ENCODE data around the gene DYRK1B.
A peak's percentile ranks its signal among the peaks of the same experiment; 100 is the strongest.

Gene DYRK1B

GRCh38 chr19:39852882-39853281 lies 18.9 kb upstream of the DYRK1B start:
- H3K4me3 ChIP-seq (ENCODE audit: low read depth, low read length) = no peak overlapping the region
- no peaks in the 10 kb centered on the region; a peak in 1 of 3 replicates for H3K36me3 ChIP-seq (ENCODE audit: control insufficient read depth in 2 of 2, insufficient read depth in 1 of 2, low read length in 2 of 2)
- no peaks in the 10 kb centered on the region for H3K9me3 ChIP-seq (ENCODE audit: control insufficient read depth, insufficient read depth, low read depth, low read length)
- ChIA-PET POLR2A (interaction anchor here (0.7 kb wide), 1 partner anchor 70 kb away, joined by 3 read pairs; no protein-coding TSS in a partner anchor), CTCF (interaction anchor here (0.8 to 1.8 kb wide), 2 partner anchors 10 to 84 kb away, joined by 3 to 15 read pairs; no protein-coding TSS in a partner anchor)
- H3K27ac ChIP-seq (ENCODE audit: extremely low read depth, low read depth, low read length) = no peak overlapping the region
- no peaks in the 10 kb centered on the region for H3K4me1 ChIP-seq (ENCODE audit: control insufficient read depth, insufficient read depth, low read length)
- TF ChIP-seq ZNF473 (tag by site-specific recombination; IDR thresholded peaks at IDR 0.05) = no peak
- no peak for TF ChIP-seq ZSCAN18 (tag by site-specific recombination; IDR thresholded peaks at IDR 0.05)
- no peak for TF ChIP-seq ZNF776 (tag by site-specific recombination; IDR thresholded peaks at IDR 0.05; ENCODE audit: borderline replicate concordance)
- TF ChIP-seq ZNF654 (tag by site-specific recombination; IDR thresholded peaks at IDR 0.05; ENCODE audit: low read depth) = no peak
- TF ChIP-seq ZSCAN4 (tag by site-specific recombination; IDR thresholded peaks at IDR 0.05) = no peak
- TF ChIP-seq ZNF629 (tag by site-specific recombination; IDR thresholded peaks at IDR 0.05) = no peak
- TF ChIP-seq ZNF645 (tag by site-specific recombination; IDR thresholded peaks at IDR 0.05) = no peak
- no peak for TF ChIP-seq GLIS2 (tag by site-specific recombination; IDR thresholded peaks at IDR 0.05)
- no peak for TF ChIP-seq ZNF175 (tag by site-specific recombination; IDR thresholded peaks at IDR 0.05)

GRCh38 chr19:39850892-39851291 lies 16.9 kb upstream of the DYRK1B start:
- H3K4me3 ChIP-seq (ENCODE audit: low read depth, low read length) = no peak overlapping the region
- H3K4me1 ChIP-seq (ENCODE audit: control insufficient read depth, insufficient read depth, low read length) = peaks cover 9% of the 10 kb centered on the region
- TF ChIP-seq SCRT2 (tag by site-specific recombination; IDR thresholded peaks at IDR 0.05) (peak; percentile 77), SCRT1 (tag by site-specific recombination; IDR thresholded peaks at IDR 0.05; ENCODE audit: borderline replicate concordance) (peak; percentile 48; the same call in 1 of the 2 replicates), MEIS1 (CRISPR knock-in tag; IDR thresholded peaks at IDR 0.05; ENCODE audit: borderline replicate concordance) (no peak)
- H3K27ac ChIP-seq (ENCODE audit: extremely low read depth, low read depth, low read length) = no peak overlapping the region
- H3K36me3 ChIP-seq (ENCODE audit: control insufficient read depth in 2 of 2, insufficient read depth in 1 of 2, low read length in 2 of 2) = no peaks in the 10 kb centered on the region; a peak in 1 of 3 replicates
- H3K9me3 ChIP-seq (ENCODE audit: control insufficient read depth, insufficient read depth, low read depth, low read length) = no peaks in the 10 kb centered on the region
- CTCF ChIA-PET = interaction anchor here (0.7 to 1.8 kb wide), 2 partner anchors 8 to 64 kb away, joined by 4 to 15 read pairs; no protein-coding TSS in a partner anchor
- POLR2A ChIA-PET = no interaction called here

GRCh38 chr19:39848392-39848791 lies 14.4 kb upstream of the DYRK1B start:
- TF ChIP-seq ZNF423 (tag by site-specific recombination; IDR thresholded peaks at IDR 0.05) (no peak), ZNF157 (tag by site-specific recombination; IDR thresholded peaks at IDR 0.05) (peak; percentile 11; the same call in 1 of the 2 replicates)
- POLR2A ChIA-PET = no interaction called here
- Histone ChIP-seq H3K9me3 (ENCODE audit: control insufficient read depth, insufficient read depth, low read depth, low read length) (no peaks in the 10 kb centered on the region), H3K36me3 (ENCODE audit: control insufficient read depth in 2 of 2, insufficient read depth in 1 of 2, low read length in 2 of 2) (peaks cover 0 to 2% of the 10 kb centered on the region in 2 experiments; a peak in 1 of 3 replicates), H3K4me3 (ENCODE audit: low read depth, low read length) (no peak overlapping the region), H3K27ac (ENCODE audit: extremely low read depth, low read depth, low read length) (no peak overlapping the region), H3K4me1 (ENCODE audit: control insufficient read depth, insufficient read depth, low read length) (peaks cover 28% of the 10 kb centered on the region)
- CTCF ChIA-PET = no interaction called here

GRCh38 chr19:39847525-39847924 lies 13.6 kb upstream of the DYRK1B start:
- Histone ChIP-seq H3K36me3 (ENCODE audit: control insufficient read depth in 2 of 2, insufficient read depth in 1 of 2, low read length in 2 of 2) (peaks cover 0 to 3% of the 10 kb centered on the region in 2 experiments; a peak in 1 of 3 replicates), H3K4me3 (ENCODE audit: low read depth, low read length) (no peak overlapping the region), H3K9me3 (ENCODE audit: control insufficient read depth, insufficient read depth, low read depth, low read length) (no peaks in the 10 kb centered on the region), H3K4me1 (ENCODE audit: control insufficient read depth, insufficient read depth, low read length) (peaks cover 36% of the 10 kb centered on the region), H3K27ac (ENCODE audit: extremely low read depth, low read depth, low read length) (no peak overlapping the region)
- POLR2A ChIA-PET = interaction anchor here (2.4 to 6.5 kb wide), 4 partner anchors 12 to 412 kb away, joined by 8 to 124 read pairs (median 19); partner anchors contain the start of genes DYRK1B, PSMC4 and RPS16
- CTCF ChIA-PET = interaction anchor here (1.2 to 7.8 kb wide), 3 partner anchors 14 to 787 kb away, joined by 3 to 237 read pairs (median 63); partner anchors contain the start of gene DYRK1B
- TF ChIP-seq ZNF510 (tag by site-specific recombination; IDR thresholded peaks at IDR 0.05; ENCODE audit: insufficient replicate concordance) (no peak), ZNF558 (tag by site-specific recombination; IDR thresholded peaks at IDR 0.05) (0 out of 2 replicates have a peak, but pooled peaks have one; percentile 25)
